Hepatocyte (in vitro differentiated cells): Measurements from ENCODE around the gene MYADML2.
"Not testable (repeated sequence)": the region's sequence is repeated elsewhere in the genome, so short reads cannot be mapped to it uniquely, and the experiment has no call there.

Experiments used
- CTCF ChIP-seq: fragments of 200-600 bp; sonication (generic); IDR thresholded peaks from 2 replicates; pipeline ENCODE4 v1.5.1; 2016; ENCODE audit warnings: antibody characterized with exemption, mild to moderate bottlenecking; ENCODE audit not compliant: poor library complexity
- EZH2 ChIP-seq: fragments of 200-600 bp; sonication (generic); IDR thresholded peaks from 2 replicates; pipeline ENCODE4 v1.6.1; 2016; ENCODE audit warnings: antibody characterized with exemption, mild to moderate bottlenecking, borderline replicate concordance
- EZH2phosphoT487 ChIP-seq: fragments of 200-600 bp; sonication (generic); IDR thresholded peaks from one replicate; pipeline ENCODE4 v1.6.1; 2018; ENCODE audit warnings: antibody characterized with exemption, mild to moderate bottlenecking, low read depth, moderate library complexity; ENCODE audit not compliant: unreplicated experiment, severe bottlenecking

GRCh38 chr17:81953443-81953842, 6.4 kb upstream of the MYADML2 start:
- TF ChIP-seq EZH2phosphoT487, EZH2, CTCF: not testable (repeated sequence)
